Left lung (tissue), 10 donors: ENCODE measurements around the gene CDC42EP3. TPM values are rescaled to one million over a fixed set of nuclear protein-coding genes. Genes with fewer than 3 reads are reported as not detected.
A peak's percentile ranks its signal among the peaks of the same experiment; 100 is the strongest.

Source experiments
- ATAC-seq: fragments of 200-7000 bp; cut with Tn5 transposase; one replicate; pipeline ENCODE4 v1.9.1; 2020; ENCODE audit warnings: moderate library complexity
- DNase-seq, 4 donors: peaks; one replicate each; pipeline ENCODE4 v3.0.0-alpha.2; 2013 to 2020
- H3K27ac ChIP-seq, 2 donors: fragments of 200-600 bp; sonication (generic) in 1 of 2; one replicate each; pipeline versions ENCODE4 v1.5.0 to v1.8.0; 2020 to 2021
- H3K27me3 ChIP-seq, 2 donors: fragments of 200-600 bp; sonication (generic) in 1 of 2; one replicate each; pipeline versions ENCODE4 v1.5.0 to v1.8.0; 2020 to 2021
- H3K36me3 ChIP-seq, 2 donors: fragments of 200-600 bp; sonication (generic) in 1 of 2; one replicate each; pipeline versions ENCODE4 v1.5.0 to v1.8.0; 2020 to 2021
- H3K4me1 ChIP-seq, 2 donors: fragments of 200-600 bp; one replicate each; pipeline ENCODE4 v1.8.0; 2021
- H3K4me3 ChIP-seq, 2 donors: fragments of 200-600 bp; sonication (generic) in 1 of 2; one replicate each; pipeline versions ENCODE4 v1.5.0 to v1.8.0; 2020 to 2021; ENCODE audit warnings: mild to moderate bottlenecking in 1 of 2
- H3K9me3 ChIP-seq, 2 donors: fragments of 200-600 bp; sonication (generic) in 1 of 2; one replicate each; pipeline versions ENCODE4 v1.5.0 to v1.8.0; 2020 to 2021
- intact Hi-C, 2 donors: fragments of 100-400 bp; cut with DNase I; formaldehyde crosslinking; loops; one replicate each; pipeline versions ENCODE4 v1.11.2 to v1.14.2; 2022
- polyA plus RNA-seq, 6 donors: library from polyadenylated mRNA; unstranded; fragments of 120-200 nt; gene quantifications; one replicate each; pipeline ENCODE4 v1.2.1, GENCODE V29; 2013; ENCODE audit not compliant: insufficient read length in 6 of 6
- total RNA-seq, 2 donors: library from RNA; stranded (reverse); fragmentation: NEBNext Ultra II Directional; extraction: Animal tissue kit (Norgen Biotek cat#: 25700); gene quantifications; one replicate each; pipeline ENCODE4 v1.2.1, GENCODE V29; 2021
- TF ChIP-seq, protein P1 (sequence below), 2 donors: fragments of 200-600 bp; sonication (generic) in 1 of 2; IDR thresholded peaks; one replicate each; pipeline versions ENCODE4 v1.5.0 to v1.8.0; 2021; ENCODE audit warnings: antibody characterized with exemption in 2 of 2
- donor health status: DM: no; HTN: yes; CAD: no.
- donor health status: DM: no; HTN: no; CAD: no.

The CDC42EP3 gene
- total and polyA plus RNA-seq, 8 donors: 17.3 to 53.8 (median 25.1) TPM

GRCh38 chr2:37683921-37684780 is 12.7 kb upstream of the CDC42EP3 start:
- DNase-seq (no peak), ATAC-seq (peak; percentile 81)
- intact Hi-C loops: no loop called here
- Histone ChIP-seq H3K36me3 (no peaks in the 10 kb centered on the region), H3K4me1 (peaks cover 0 to 8% of the 10 kb centered on the region in 2 donors), H3K27ac (peak overlapping the region in 1 of 2 donors; percentile 4), H3K9me3 (no peaks in the 10 kb centered on the region), H3K27me3 (no peaks in the 10 kb centered on the region), H3K4me3 (no peak overlapping the region)
- TF ChIP-seq, protein P1, sequence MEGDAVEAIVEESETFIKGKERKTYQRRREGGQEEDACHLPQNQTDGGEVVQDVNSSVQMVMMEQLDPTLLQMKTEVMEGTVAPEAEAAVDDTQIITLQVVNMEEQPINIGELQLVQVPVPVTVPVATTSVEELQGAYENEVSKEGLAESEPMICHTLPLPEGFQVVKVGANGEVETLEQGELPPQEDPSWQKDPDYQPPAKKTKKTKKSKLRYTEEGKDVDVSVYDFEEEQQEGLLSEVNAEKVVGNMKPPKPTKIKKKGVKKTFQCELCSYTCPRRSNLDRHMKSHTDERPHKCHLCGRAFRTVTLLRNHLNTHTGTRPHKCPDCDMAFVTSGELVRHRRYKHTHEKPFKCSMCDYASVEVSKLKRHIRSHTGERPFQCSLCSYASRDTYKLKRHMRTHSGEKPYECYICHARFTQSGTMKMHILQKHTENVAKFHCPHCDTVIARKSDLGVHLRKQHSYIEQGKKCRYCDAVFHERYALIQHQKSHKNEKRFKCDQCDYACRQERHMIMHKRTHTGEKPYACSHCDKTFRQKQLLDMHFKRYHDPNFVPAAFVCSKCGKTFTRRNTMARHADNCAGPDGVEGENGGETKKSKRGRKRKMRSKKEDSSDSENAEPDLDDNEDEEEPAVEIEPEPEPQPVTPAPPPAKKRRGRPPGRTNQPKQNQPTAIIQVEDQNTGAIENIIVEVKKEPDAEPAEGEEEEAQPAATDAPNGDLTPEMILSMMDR (IDR thresholded peaks at IDR 0.05): no peak

DNA sequence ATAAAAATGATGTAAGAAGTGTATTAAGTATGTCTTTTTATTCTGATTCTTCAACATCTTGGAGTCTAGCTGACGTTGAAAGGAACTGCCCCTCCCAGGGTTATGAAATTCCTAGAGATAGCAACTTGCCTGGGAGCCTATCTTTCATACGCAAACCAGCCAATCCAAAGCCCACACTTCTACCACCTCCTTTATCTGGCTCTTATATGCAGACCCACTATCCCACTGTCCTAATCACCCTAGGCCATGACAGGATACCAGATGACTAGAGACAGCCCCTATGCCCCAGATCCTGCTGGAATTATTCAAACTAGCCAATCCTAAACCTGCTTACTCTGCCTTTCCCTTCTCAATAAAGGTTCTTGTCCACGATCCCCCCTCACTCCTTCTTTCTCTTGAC is 11.8 kb upstream of the CDC42EP3 start:
- intact Hi-C loops: no loop called here
- H3K27me3 ChIP-seq: no peaks in the 10 kb centered on the region
- H3K27ac ChIP-seq: no peak overlapping the region
- H3K9me3 ChIP-seq: no peaks in the 10 kb centered on the region
- TF ChIP-seq, protein P1 (IDR thresholded peaks at IDR 0.05): no peak
- H3K4me1 ChIP-seq: peaks cover 0 to 8% of the 10 kb centered on the region in 2 donors
- H3K36me3 ChIP-seq: no peaks in the 10 kb centered on the region
- no peak for DNase-seq
- ATAC-seq: peak; percentile 7
- no peak overlapping the region for H3K4me3 ChIP-seq

DNA sequence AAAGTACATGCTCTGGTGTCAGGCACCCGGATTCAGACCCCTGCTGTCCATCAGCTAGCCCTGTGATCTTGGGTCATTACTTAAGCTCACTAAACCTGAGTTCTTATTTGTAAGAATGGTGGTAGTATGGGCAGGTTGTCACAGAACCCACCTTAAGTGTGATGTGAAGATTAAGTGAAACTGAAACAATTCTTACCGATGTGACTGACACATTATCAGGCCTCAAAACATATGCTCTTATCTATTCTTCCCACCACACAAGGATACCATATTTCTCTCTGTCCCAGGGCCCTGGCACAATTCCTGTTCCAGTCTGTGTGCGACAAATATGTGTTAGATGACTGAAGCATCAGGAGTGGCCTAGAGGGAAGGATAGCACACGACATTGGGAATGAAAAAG is 11.0 kb upstream of the CDC42EP3 start:
- TF ChIP-seq, protein P1 (IDR thresholded peaks at IDR 0.05): no peak
- ATAC-seq (no peak), DNase-seq (no peak)
- Histone ChIP-seq H3K4me1 (peaks cover 0 to 8% of the 10 kb centered on the region in 2 donors), H3K9me3 (no peaks in the 10 kb centered on the region), H3K36me3 (no peaks in the 10 kb centered on the region), H3K27ac (no peak overlapping the region), H3K4me3 (no peak overlapping the region), H3K27me3 (no peaks in the 10 kb centered on the region)
- intact Hi-C loops: no loop called here

DNA sequence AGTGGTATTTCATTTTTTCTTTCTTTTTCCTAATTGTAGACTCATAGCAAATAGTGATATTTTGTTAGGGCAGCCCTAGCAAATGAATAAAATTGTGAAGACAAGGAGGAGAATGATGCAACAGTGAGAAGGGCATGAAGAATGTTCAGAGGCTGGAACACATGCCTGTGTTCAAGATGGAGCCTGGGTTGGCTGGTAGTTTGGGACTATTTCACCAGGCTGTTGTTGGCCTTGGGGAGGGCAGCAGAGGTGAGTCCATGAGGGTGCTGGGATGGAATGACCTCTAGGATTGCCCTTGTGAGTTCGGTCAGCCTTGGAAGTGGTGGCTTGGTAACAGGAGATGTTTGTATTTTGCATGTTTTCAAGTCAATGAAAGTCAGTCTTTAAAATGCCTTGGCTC is 10.1 kb upstream of the CDC42EP3 start:
- ATAC-seq (no peak), DNase-seq (no peak)
- H3K4me1 ChIP-seq: peaks cover 0 to 8% of the 10 kb centered on the region in 2 donors
- H3K36me3 ChIP-seq: no peaks in the 10 kb centered on the region
- H3K9me3 ChIP-seq: no peaks in the 10 kb centered on the region
- intact Hi-C loops: no loop called here
- H3K4me3 ChIP-seq: no peak overlapping the region
- H3K27me3 ChIP-seq: no peaks in the 10 kb centered on the region
- TF ChIP-seq, protein P1 (IDR thresholded peaks at IDR 0.05): no peak
- H3K27ac ChIP-seq: no peak overlapping the region

- intact Hi-C loops: no loop called here
- Histone ChIP-seq H3K4me1 (peaks cover 0 to 30% of the 10 kb centered on the region in 2 donors), H3K4me3 (no peak overlapping the region), H3K9me3 (no peaks in the 10 kb centered on the region), H3K27me3 (no peaks in the 10 kb centered on the region), H3K27ac (no peak overlapping the region), H3K36me3 (no peaks in the 10 kb centered on the region)
- TF ChIP-seq, protein P1 (IDR thresholded peaks at IDR 0.05): no peak
- ATAC-seq (peak; percentile 69), DNase-seq (no peak)
Observed at GRCh38 chr2:37679072-37679695, 7.7 kb upstream of the CDC42EP3 start.
